GM11168 (cell line): Measurements from ENCODE around the gene PRG2.
"Not testable (repeated sequence)": the region's sequence is repeated elsewhere in the genome, so short reads cannot be mapped to it uniquely, and the experiment has no call there.

ENCODE experiments used
- in situ Hi-C: fragments of 300-500 bp; cut with MboI; formaldehyde crosslinking; loops from one replicate; pipeline ENCODE4 v1.12.0; 2022; ENCODE audit warnings: low sequenced_read_pairs; ENCODE audit not compliant: unreplicated experiment

The PRG2 gene

DNA sequence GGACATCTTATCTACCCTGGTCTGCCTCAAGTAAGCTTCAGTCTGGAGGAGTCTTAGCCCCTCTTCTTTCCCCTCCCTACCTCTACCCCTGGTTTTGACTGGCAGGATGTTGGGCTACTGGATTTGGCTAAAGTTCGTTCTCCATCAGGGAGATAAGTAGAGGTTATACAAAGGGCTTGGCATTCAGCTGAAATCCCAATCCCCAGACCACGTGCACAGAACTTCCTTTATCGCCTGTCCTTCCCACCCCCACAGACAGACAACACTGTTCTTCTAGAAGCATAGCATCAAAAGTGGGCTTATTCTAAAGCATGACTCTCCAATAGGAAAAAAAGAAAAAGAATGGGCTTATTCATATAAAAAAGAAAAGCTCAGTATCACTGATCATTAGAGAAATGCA lies 17.3 kb downstream of the PRG2 start:
- in situ Hi-C loops, result no loop called here

DNA sequence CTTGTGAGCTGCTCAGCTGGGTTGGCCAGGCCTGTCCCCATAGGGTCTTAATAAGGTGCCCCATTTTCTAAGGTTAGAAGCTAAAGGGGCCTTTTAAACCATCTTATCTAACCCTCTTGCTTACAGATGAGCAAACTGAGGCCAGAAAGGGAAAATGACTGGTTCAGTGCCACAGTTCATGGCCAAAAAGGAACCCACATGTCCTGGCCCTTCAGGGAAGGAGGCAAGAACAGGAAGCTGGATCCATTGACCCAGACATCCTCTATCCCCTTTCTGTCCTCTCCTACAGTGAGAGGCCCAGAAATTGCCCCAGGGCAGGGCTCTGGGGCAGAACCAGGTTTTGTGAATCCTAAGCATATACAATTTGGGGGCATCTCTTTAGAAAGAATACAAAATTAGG lies 19.5 kb downstream of the PRG2 start:
- in situ Hi-C loops, result no loop called here

DNA sequence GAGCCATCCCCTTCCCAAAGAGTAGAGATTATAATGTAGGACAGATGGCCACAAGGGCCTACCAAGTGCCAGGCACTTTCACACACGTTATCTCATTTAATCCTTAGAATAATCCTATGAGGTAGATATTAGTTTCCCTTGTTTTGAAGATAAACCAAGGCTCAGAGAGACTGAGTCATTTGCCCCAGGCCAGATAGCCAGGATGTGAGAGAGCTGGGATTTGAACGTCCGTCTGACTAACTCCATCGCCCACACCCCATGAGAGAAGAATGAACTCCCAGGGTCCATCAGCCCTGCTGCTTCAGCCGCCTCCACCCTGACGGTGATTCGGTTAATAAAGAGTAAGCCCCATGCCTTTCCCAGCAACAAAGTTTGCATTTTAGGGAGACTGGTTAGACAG lies 20.2 kb downstream of the PRG2 start:
- in situ Hi-C loops, result no loop called here

DNA sequence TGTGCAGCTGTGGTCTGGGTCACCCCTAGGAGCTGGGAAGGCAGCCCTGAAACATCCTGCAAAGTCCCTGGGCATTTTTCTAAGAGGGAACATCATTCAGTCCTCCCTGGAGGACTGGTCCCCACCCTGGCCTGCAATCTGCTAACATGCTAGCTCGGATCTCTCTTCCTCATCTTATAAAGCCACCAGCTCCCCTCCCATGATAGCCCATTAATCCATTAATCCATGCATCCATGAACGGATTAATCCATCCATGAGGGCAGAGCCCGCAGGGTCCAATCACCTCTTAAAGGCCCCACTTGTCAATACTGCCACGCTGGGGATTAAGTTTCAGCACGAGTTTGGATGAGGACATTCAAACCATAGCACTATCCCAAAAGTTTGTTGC lies 21.6 kb downstream of the PRG2 start:
- in situ Hi-C loops, result no loop called here

DNA sequence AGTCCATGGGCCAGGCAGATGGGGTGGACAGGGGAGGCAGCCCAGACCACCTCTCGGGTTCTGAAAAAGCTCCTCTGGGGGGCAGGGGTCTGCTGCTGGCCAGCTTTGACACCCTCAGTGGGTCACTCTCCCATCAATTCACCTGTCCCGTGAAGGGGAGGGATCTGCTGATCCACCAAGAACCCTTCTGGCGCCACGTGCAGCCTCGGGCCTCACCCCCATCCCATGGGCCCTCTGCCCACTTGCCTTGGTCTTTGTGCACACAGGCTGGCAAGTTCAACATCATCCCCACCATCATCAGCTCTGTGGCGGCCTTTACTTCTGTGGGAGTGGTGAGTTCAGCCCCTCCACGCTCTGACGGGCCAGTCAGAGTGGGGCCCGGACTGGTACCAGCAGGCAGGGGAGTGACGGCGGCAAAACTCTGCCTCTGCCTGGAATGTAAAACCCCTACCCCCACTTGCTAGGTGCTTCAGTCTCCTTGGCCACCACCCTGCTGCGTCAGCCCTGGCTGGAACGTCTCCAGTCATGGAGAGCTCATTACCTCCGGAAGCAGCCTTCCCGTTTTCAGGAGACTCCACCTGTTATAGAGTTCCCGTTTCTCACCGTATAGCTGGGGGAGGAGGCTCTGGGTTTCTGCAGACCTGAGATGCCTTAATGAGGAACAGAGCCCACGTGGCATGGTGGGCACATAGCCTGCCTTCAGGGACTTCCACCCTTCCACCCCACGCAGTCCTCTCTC lies 22.2 kb downstream of the PRG2 start:
- in situ Hi-C loops, result no loop called here

DNA sequence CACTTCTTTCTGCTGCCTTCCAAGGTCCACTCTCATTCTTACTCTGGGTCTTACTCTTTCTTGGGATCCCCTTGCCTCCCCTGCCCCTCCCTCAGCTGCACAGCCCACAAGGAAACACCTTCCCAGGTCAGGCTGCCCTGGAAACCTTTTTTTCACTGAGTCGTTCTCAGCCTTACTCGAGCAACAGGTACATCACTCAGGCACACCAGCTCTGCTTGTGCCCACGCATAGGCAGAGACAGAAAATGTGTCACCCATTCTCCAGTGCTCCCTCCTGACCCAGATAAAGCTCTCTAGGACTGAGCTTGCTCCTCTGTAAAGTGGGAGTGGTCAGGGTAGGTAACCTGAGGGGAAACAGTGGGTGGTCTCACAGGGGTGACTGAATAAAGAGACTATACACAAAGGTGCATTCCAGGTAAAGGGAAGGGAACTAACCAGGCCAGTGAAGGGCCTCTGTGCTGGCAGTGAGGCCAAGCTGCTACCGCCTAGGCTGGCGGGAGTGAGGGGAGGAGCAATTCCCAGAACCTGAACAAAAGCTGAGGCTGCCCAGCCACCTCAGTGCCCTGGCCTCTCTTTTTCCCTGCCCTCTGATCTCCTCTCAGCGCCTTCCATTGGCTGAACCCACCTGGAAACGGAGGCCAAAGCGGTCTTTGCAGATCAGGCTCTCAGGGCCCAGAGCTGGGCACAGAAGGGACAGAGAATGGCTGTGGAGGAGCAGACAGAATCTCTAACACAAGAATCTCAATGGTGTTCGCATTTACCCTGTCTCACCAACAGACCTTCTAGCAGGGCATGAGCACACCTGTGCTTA lies 25.4 kb downstream of the PRG2 start:
- in situ Hi-C loops, result no loop called here

DNA sequence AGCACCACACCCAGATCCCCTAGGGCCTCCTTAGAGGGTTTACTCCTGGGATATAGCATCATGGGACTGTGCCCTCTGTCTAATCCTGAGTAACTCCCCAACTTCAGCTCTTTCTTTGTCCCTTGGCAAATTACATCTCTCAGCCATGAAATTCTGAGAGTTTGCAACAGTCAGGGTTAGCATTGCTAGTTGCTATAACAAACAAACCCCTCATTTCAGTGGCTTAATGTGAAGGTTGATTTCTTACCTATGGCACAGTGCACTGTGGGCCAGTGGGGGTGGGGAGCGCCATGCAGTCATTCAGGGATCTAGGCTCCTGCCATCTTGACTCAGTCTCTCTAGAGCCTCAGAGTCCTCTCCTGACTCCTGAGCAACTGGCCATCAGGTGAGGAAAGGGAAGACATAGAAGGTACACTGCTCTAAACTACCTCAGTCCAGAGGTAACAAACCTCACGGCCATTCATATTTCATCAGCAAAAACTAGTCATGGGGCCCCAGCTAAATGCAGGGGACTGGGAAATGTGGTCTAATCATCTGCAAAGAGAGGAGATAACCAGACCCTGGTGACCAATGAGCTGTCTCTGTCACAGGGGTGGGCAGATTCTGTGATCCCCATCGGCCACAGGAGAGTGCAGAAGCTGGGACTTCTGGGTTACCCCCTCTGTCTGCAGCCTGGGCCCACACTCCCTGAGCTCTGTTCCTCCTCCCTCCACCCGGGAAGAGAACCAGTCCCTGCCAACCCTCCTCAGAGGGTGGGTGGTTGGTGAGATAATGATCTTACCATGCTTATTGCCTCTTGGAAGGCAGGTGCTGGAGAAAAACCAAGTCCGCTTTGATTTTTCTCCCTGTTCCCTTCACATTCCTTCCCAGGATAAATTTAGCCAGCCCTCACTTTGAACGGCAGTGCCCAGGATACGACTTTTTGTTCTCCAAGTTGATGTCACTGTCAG lies 27.0 kb downstream of the PRG2 start:
- in situ Hi-C loops, result no loop called here

DNA sequence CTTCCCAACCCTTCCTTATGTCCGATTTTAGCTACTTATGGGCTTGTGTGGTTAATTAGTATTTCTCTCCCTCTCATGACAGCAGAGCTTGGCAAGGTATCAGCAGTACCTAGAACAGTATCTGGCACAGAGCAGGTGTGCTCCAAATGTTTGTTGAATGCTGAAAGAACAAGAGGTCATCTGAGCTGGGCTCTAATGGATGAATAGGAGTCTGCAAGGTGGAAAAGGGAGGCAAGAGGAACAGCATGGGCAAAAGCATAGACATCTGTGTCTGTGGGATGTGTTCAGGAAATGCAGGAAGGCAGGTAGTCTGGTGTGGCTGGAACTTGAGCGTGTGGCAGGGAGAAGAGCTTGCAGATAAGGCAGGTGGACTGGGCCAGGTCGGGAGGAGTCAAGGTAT lies 28.5 kb downstream of the PRG2 start:
- in situ Hi-C loops, result no loop called here

DNA sequence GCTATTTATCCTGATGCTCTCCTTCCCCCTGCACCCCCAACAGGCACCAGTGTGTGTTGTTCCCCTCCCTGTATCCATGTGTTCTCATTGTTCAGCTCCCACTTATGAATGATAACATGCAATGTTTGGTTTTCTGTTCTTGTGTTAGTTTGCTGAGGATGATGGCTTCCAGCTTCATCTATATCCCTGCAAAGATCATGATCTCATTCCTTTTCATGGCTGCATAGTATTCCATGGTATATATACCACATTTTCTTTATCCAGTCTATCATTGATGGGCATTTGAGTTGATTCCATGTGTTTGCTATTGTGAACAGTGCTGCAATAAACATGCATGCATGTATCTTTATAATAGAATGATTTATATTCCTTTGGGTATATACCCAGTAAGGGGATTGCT lies 29.0 kb downstream of the PRG2 start:
- in situ Hi-C loops, result not testable (repeated sequence)

DNA sequence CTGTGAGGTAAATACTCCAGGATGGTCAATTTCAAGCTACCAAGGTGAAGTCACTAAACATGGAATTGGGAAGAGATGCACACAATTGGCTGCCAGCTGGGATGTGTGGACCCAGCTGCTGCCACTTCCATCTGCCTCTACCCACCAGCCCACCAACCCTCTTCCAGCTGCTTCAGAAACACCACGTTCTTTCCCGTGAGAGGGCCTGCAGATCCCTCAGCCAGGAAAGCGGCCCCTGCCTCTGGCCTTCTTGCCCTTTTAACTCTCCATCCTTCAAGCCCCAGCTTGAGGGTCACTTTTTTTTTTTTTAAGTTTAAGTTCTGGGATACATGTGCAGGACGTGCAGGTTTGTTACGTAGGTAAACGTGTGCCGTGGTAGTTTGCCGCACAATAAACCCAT lies 29.5 kb downstream of the PRG2 start:
- in situ Hi-C loops, result no loop called here

DNA sequence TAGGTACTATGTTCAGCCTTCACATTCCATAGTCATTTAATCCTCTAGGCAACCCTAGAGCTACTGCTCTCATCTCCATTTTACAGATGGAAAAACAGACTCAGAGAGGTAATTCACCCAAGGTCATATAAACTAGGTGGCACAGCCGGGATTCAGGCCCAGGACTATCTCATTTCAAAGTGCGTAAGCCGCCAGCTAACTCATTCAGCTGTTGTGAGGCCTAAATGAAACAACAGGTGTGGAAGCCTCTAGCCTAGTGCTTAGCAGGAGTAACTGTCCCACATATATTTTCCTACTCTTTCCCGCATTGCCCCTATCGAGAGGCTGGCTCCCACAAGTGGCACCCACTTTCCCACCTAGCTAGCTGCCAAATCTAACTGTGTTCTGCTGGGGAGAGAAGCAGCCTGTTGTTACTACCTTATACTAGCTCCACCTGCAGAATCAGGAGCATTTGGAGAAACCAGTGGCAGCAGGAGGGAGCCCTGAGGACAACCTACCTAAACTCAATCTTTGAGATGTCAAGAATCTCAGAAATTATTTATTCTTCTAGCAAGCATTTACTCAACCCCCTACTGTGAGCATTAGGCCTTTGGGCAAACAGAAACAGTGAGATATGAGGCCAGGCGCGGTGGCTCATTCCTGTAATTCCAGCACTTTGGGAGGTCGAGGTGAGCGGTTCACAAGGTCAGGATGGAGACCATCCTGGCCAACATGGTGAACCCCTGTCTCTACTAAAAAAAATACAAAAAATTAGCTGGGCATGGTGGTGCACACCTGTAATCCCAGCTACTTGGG lies 30.4 kb downstream of the PRG2 start:
- in situ Hi-C loops, result no loop called here

DNA sequence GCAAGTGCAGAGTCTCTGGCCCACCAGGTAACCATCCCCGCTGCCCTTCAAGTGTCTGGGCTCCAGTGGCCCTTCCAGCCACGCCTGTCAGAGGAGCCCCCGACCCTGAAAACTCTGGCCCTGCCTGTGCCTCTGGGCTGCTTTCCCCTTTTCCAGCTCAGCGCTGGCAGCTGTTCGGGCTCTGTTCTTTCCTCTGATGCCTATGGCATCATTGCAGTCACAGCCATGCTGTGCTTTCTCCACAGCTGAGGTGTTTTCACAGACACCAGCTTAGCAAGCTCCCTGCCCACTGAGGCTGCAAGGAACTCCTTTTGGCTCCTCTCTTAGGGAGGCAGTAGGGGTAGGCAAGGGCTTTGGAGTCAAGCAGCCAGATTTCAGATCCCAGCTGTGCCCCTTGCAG lies 31.1 kb downstream of the PRG2 start:
- in situ Hi-C loops, result no loop called here

DNA sequence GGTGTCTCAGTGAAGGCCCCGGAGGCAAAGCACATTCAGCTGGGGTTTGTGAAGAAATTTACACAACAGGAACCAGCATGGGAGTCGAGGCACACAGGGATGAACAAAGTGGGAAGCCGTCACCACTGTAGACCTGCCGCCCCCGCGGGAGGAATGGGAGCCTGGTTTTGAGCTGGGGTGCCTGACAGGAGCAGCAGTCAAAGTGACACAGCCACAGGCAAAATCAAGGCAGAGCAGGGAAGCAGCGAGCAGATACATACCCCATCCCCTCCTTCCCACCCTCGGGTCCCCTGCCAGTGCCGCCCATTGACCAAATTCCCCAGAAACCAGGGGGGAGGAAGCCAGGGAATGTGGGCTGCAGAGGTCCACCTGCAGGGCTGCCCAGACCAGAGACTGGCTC lies 31.5 kb downstream of the PRG2 start:
- in situ Hi-C loops, result no loop called here

DNA sequence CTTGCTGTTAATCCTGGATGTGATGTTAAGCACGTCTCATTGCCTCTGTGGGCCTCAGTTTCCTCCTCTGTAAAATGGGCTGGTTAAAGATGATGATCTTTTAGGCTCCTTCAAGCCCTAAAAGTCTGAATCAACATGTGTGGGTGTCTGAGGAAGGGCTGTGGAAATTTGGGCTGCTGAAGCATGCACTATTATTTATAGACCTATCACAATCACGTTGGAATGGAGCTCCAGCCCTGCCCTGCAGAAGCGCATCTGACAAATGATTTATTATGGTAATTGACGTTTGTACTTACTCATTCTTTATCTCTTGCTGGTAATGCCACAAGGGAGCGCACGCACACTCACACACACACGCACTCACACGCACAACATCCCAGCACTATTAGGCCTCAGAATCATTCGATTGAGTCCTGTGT lies 31.9 kb downstream of the PRG2 start:
- in situ Hi-C loops, result no loop called here

DNA sequence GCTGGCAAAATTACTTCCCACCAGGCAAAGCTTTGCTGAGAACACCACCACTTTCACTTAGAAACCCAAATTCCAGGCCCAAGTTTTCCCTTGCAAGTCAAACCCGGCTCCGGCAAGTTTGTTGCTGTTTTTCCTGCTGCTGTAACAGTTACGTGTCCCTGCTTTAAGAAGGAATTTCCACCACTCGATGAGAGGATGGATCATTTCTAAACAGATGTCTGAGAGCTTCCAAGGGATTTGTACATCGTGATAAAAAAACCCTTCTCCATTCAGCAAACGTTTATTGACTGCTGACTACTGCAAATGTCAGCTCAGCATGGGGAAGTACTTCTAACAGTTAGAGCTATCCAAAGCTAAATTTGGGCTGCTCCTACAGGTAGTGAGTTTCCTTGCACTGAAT lies 32.6 kb downstream of the PRG2 start:
- in situ Hi-C loops, result no loop called here

DNA sequence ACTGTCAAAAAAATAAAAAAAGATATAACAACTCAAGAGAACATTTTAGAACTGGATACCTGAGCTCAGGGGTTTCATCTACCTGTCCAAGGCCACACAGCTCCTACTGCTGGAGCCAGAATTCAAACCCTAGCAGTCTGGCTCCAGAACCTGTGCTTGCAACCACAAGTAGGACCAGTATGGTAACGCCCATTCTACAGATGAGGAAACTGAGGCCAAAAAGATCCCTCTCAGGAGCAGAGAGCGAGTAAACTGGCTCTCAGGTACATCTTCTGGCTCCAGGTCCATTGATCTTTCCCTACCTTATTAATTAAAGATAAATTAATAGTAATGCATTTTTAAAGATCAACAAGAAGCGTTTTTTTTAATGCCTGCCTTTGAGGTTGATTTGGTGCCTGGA lies 33.1 kb downstream of the PRG2 start:
- in situ Hi-C loops, result no loop called here

DNA sequence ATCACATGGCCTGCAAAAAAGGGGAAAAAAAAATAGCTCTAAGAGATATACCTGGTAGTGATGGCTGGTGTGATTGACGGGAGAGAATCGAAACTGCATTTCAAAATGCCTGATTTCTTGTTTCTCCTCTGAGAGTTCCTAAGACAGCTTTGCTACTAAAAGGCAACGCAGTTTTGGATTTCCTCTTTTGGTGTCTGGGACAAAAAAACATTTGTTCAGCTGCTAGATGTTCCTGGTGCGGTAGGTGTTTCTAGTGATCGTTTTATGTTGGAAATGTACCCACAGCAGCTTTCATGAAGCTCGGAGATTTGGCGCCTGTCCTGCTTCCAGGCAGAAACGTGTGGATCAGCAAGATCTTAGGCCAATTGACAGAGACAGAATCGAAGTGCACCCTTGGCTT lies 34.2 kb downstream of the PRG2 start:
- in situ Hi-C loops, result no loop called here

DNA sequence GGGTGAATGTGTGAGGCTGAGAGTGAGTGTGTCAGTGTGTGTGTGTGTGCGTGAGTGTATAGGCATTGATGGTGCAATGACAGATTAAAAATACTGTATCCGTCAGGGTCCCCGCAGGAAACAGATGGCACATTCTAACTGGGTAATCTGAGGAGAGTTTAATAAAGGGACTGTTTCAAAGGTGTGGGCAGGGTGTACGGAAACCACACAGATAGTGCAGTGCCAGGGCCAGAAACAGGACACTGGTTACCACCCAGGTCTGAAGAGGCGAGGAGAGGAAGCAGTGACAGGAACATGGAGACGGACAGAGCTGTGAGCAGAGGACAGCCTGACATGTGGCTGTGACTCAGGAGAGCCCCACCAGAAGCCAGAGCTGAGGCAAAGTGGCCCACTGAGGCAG lies 35.8 kb downstream of the PRG2 start:
- in situ Hi-C loops, result no loop called here

DNA sequence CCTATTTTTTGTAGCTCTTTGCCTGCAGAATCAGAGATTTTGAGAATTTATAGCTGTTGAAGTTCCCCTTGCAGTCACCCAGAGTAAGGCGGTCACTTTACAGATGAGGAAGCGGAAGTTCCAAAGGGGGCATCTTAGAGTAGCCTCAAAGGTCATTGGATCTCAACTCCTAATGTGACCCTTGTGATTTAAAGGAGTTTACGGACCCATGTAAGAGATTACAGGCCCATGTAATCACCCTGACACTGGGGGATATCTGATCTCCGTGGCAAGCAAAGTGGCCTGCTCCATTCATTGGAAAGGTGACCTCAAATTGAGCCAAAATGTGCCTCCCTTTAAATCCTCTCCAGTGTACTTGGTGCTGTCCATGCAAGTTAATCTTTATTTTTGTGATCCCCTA lies 36.6 kb downstream of the PRG2 start:
- in situ Hi-C loops, result no loop called here

DNA sequence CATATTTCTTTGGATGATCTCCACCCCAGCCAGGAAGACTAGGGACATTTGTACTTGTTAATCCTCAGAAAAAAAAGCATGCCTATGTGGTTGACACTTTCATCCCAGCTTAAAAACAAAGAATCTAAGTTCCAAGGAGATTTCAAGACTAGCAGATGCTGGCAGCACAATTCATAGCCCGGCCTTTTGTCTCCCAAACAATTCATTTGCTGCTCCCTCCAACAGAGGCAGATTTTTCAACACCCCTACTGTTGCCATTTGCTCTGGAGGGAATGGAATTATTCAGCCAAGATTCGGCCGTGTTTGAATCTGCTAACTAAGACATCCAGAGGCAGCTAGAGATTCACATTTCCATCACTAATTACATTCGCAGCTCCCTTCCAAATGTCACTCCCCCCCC lies 37.0 kb downstream of the PRG2 start:
- in situ Hi-C loops, result no loop called here
